Globus pallidus (tissue), 1 donor: ENCODE measurements around the gene DKC1.
"Not testable (repeated sequence)": the region's sequence is repeated elsewhere in the genome, so short reads cannot be mapped to it uniquely, and the experiment has no call there.

ENCODE experiments used
- DNase-seq: peaks from one replicate; pipeline ENCODE4 v3.0.0-alpha.2; 2015; ENCODE audit warnings: low spot score

Gene DKC1

GRCh38 chrX:154818916-154819770, 56.5 kb downstream of the DKC1 start:
- no peak for DNase-seq

- DNase-seq = no peak
Measured at GRCh38 chrX:154819771-154820341, 57.2 kb downstream of the DKC1 start.

GRCh38 chrX:154821523-154821922, 58.9 kb downstream of the DKC1 start:
- no peak for DNase-seq

- no peak for DNase-seq
Measured at GRCh38 chrX:154822029-154822428, 59.4 kb downstream of the DKC1 start.

- no peak for DNase-seq
Measured at GRCh38 chrX:154824638-154825037, 62.0 kb downstream of the DKC1 start.

- DNase-seq = not testable (repeated sequence)
Measured at GRCh38 chrX:154825586-154825985, 62.9 kb downstream of the DKC1 start.
